GM20431 (cell line): ENCODE data around the gene PKMYT1.

Experiments
- in situ Hi-C: fragments of 300-500 bp; cut with MseI, MboI; formaldehyde crosslinking; loops from one replicate; pipeline ENCODE4 v1.15.0; 2020; ENCODE audit warnings: low sequenced_read_pairs; ENCODE audit not compliant: unreplicated experiment

Gene PKMYT1

GRCh38 chr16:2976201-2976600 is 4.0 kb downstream of the PKMYT1 start:
- in situ Hi-C loops, result no loop called here

- in situ Hi-C loops, result no loop called here
Measured at GRCh38 chr16:2975161-2975795, 5.0 kb downstream of the PKMYT1 start.

- in situ Hi-C loops, result no loop called here
Measured at GRCh38 chr16:2974319-2975056, 5.8 kb downstream of the PKMYT1 start.

- in situ Hi-C loops, result no loop called here
Measured at GRCh38 chr16:2973605-2974318, 6.5 kb downstream of the PKMYT1 start.

DNA sequence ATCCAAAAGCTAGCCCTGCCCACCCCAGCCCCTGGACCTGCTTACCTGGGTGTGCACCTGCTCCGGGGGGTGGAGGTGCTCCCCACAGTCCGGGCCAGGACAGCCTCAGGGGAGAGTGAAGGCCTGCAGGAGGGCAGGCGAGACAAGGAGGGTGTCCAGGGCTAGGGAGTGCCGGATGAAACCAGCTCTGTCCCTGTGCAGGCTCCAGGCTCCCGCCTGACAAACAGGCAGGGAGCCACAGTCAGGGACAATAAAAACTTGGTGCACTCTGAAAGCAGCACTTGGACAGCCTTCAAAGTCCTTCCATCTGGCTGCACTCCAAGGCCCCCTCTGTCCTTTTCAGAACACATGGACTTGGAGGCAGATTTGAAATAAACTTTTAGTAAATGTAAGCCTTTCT is 7.2 kb downstream of the PKMYT1 start:
- in situ Hi-C loops, result no loop called here

DNA sequence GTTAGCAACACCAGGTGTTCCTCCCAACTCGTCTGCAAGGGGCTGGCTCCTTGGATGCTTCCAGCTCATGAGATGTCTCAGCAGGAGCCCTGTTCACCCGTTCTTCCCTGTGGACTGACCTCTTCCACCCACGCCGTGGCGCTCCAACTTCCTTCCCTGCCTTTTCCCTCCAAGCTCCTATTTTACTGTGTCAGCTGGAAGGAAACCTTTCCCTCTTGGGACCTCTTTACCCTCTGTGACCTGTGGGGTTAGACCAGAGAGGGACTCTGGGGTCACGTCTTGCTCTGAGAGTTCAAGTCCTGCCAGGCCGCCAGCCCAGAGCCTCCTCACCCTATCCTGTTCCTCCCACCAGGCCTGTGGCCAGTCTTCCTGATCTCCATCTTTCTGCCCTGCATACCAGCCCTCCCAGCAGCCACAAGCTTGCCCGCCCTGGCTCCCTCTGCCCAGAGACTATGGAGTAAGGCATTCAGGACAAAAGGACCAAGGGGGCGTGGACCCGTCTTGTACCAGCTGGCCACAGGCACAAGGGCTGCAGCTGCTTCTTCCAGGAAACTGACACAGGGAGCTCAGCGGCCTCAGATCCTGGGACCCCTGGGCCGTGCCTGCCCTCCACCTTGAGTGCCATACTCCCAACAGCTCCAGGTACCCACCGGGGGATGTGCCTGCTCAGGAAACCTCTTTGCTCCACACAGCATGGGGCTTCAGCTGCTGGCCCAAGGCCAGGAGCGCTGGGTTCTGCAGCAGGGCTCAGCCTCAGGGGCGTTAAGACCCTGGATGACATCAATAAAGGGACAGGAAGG is 8.1 kb downstream of the PKMYT1 start:
- in situ Hi-C loops, result no loop called here

GRCh38 chr16:2971134-2971984 is 8.9 kb downstream of the PKMYT1 start:
- in situ Hi-C loops, result no loop called here

DNA sequence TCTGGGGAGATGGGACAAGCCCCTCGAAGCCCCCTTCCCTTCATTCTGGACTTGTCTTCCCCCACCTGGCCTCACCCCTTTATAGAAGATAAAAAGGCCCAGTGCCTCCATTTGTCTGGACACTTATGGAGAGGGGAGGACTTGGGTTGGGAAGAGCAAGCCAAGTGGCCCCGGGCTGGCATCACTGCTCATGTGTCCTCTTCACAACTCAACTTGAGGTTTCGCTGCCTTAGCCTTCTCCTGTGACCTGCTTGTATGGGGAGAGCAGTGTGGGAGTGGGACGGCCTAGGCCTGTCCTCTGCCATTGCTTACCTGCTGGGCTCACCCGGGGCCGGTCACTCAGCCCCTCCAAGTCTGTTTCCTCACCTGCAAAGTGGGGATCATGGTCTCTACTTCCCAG is 9.7 kb downstream of the PKMYT1 start:
- in situ Hi-C loops, result no loop called here

- in situ Hi-C loops, result no loop called here
Measured at GRCh38 chr16:2969545-2970521, 10.4 kb downstream of the PKMYT1 start.

GRCh38 chr16:2968738-2969544 is 11.3 kb downstream of the PKMYT1 start, which contains the start of gene PAQR4:
TSS of gene PAQR4 (plus strand) at chr16:2969348. CDS start at chr16:2969675, 327 bp downstream.
- in situ Hi-C loops, result no loop called here

- in situ Hi-C loops, result no loop called here
Measured at GRCh38 chr16:2968368-2968737, 11.9 kb downstream of the PKMYT1 start.

DNA sequence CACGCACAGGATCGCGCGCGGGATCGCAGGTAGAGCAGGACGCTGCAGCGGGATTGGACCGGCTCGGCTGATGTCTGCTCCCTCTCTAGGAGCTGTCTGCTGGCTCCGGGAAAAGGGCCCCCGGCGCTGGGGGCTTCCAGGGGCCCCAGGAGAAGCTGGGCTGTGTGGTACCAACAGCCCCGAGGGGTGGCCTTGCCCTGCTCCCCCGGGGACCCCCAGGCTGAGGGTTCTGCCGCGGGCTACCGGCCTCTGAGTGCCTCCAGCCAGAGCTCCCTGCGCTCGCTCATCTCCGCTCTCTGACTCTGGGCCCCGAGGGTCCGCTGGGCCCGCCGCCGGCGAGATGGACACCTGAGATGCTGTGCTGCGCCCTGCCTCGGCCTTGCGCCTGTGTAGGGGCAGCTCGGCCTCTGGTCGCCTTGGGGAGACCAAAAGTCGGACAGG is 12.5 kb downstream of the PKMYT1 start:
- in situ Hi-C loops, result no loop called here

DNA sequence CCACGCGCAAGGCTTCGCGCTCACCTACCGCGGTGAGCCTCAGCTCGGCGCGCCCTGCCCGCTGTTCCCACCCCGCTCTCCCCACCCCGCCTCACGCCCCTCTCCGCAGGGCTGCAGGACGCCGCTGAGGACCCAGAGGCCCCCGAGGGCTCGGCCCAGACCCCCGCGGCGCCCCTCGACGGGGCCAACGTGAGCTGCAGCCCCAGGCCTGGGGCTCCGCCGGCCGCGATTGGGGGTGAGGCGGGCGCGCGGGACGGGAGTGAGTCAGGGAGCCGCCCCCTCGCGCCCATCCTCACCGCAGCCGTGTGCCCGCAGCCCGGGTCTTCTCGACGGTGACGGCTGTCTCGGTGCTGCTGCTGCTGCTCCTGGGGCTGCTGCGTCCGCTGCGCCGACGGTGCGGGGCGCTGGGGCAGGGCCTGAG is 13.0 kb downstream of the PKMYT1 start:
- in situ Hi-C loops, result no loop called here

GRCh38 chr16:2966808-2967191 is 13.4 kb downstream of the PKMYT1 start:
- in situ Hi-C loops, result no loop called here

DNA sequence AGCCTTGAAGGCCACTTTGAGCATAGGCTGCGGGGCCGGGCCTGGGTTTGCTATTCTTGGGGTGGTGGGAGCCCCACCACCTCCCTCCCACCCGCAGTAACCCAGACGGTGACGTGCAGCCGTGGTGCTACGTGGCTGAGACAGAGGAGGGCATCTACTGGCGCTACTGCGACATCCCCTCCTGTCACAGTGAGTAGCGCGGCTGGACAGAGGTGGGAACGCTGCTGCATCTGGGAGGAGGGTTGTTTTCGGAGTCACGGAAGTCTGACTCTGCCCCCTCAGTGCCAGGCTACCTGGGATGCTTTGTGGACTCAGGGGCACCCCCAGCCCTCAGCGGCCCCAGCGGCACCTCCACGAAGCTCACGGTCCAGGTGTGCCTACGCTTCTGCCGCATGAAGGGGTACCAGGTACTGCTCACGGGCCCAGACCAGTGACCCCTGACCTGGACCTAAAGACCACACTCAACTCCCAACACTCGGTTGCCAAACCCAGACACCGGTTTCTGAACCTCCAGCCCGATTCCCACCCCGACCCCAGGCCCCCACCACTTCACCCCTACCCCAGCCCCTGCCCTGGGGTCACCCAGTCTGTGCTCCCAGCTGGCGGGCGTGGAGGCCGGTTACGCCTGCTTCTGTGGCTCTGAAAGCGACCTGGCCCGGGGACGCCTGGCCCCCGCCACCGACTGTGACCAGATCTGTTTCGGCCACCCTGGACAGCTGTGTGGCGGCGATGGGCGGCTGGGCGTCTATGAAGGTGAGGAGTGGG is 14.0 kb downstream of the PKMYT1 start:
- in situ Hi-C loops, result no loop called here

- in situ Hi-C loops, result no loop called here
Measured at GRCh38 chr16:2964475-2965336, 15.5 kb downstream of the PKMYT1 start.
